Measurements from ENCODE around the gene SLC39A11. TPM values are rescaled to one million over a fixed set of nuclear protein-coding genes. Genes with fewer than 3 reads are reported as not detected.

SLC39A11 gene
- total RNA-seq, 1 experiment from 2014 or later: 15.2 TPM

DNA sequence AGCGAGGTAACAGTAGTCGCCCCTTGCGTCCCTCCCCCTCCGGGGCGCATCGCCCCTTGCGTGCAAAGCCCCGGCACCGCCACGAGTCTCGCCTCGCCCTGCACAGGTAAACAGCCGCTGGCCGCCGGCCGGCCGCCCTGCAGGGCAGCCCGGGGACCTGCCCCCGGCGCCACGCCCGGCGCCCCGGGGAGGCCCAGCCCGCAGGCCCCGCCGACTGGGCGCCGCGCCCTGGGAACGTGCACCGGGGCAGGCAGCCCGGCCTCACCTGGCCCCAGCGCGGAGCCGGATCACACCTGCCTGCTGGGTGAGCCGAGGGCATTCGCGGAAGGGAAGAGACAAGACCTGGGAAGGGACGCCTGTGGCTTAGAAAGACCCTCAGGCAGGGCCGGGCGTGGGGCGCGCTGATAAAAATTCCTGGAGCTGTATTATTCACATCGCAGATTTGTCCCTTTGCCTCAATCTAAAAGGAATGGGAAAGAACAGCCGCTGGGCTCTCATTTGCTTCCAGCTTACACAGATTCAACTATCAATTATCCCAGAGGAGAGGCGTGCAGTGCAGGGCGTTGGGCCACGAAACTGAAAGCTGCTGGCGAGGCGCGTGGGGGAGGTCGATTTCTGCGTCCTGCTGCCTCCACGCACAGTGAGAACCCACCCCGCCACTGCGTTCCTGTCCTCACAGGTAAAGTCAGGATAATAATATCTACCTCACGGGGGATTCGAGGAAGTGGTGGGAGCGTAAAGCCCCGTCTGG, 451.9 kb downstream of the SLC39A11 start:
- Histone ChIP-seq H3K14ac (ENCODE audit: insufficient read depth, low read length) (no peak overlapping the region), H3K23ac (ENCODE audit: insufficient read length, low read depth, low read length) (no peak overlapping the region), H3K27ac (ENCODE audit: insufficient read length, low read depth, low read length) (no peak overlapping the region), H2BK15ac (ENCODE audit: low read depth, low read length) (no peak overlapping the region), H3K18ac (ENCODE audit: insufficient read length, low read depth, low read length) (peak overlapping the region; percentile 19), H3K9ac (ENCODE audit: extremely low read depth, insufficient read length, low read length) (no peak overlapping the region), H2BK12ac (ENCODE audit: insufficient read length, low read depth, low read length) (no peak overlapping the region), H4K8ac (replicated peaks; ENCODE audit: insufficient read length, low read depth, low read length) (no peak overlapping the region), H3K56ac (ENCODE audit: insufficient read length, low read depth, low read length) (no peak overlapping the region), H3K4me2 (ENCODE audit: insufficient read depth, insufficient read length, low read length) (no peak overlapping the region), H3T11ph (ENCODE audit: low read length) (no peak overlapping the region), H4K5ac (ENCODE audit: insufficient read length, low read depth, low read length) (no peak overlapping the region), H2AK5ac (ENCODE audit: insufficient read length, low read length) (no peak overlapping the region), H3K23me2 (ENCODE audit: insufficient read length, low read depth, low read length, poor library complexity, severe bottlenecking) (no peaks in the 10 kb centered on the region), H3K79me2 (ENCODE audit: insufficient read depth, low read length) (no peaks in the 10 kb centered on the region), H3K27me3 (ENCODE audit: insufficient read depth, low read length) (no peaks in the 10 kb centered on the region), H4K91ac (ENCODE audit: insufficient read length, low read depth, low read length) (no peak overlapping the region), H2AFZ (ENCODE audit: low read length) (no peak overlapping the region), H3K4ac (ENCODE audit: low read depth, low read length) (no peak overlapping the region), H2BK120ac (ENCODE audit: low read depth, low read length, poor library complexity, severe bottlenecking) (no peak overlapping the region), H4K20me1 (ENCODE audit: control insufficient read depth, insufficient read depth, insufficient read length) (no peaks in the 10 kb centered on the region), H2BK20ac (ENCODE audit: low read depth, low read length, poor library complexity, severe bottlenecking) (no peak overlapping the region), H3K79me1 (ENCODE audit: insufficient read depth, low read depth, low read length, poor library complexity, severe bottlenecking) (no peaks in the 10 kb centered on the region), H3K9me3 (ENCODE audit: control insufficient read depth, low read depth, low read length) (no peaks in the 10 kb centered on the region), H3K4me1 (ENCODE audit: insufficient read depth, low read length) (no peaks in the 10 kb centered on the region), H2BK5ac (ENCODE audit: insufficient read length, low read length) (no peak overlapping the region)
- H3K36me3 Mint-ChIP-seq (ENCODE audit: insufficient read depth in 1 of 3, low read depth in 3 of 3): no peaks in the 10 kb centered on the region
- H3K9me3 Mint-ChIP-seq: no peaks in the 10 kb centered on the region
- WGBS (ENCODE audit: extremely low coverage, insufficient read length, low lambda C conversion rate): no CpG with 5 or more reads among the region's 61 CpGs
- no peak overlapping the region for H3K27ac Mint-ChIP-seq
- H3K4me3 Mint-ChIP-seq: no peak overlapping the region
- peaks cover 8 to 11% of the 10 kb centered on the region in 2 experiments; a peak in 3 of 4 replicates for H3K4me1 Mint-ChIP-seq
- TF ChIP-seq, protein P1, sequence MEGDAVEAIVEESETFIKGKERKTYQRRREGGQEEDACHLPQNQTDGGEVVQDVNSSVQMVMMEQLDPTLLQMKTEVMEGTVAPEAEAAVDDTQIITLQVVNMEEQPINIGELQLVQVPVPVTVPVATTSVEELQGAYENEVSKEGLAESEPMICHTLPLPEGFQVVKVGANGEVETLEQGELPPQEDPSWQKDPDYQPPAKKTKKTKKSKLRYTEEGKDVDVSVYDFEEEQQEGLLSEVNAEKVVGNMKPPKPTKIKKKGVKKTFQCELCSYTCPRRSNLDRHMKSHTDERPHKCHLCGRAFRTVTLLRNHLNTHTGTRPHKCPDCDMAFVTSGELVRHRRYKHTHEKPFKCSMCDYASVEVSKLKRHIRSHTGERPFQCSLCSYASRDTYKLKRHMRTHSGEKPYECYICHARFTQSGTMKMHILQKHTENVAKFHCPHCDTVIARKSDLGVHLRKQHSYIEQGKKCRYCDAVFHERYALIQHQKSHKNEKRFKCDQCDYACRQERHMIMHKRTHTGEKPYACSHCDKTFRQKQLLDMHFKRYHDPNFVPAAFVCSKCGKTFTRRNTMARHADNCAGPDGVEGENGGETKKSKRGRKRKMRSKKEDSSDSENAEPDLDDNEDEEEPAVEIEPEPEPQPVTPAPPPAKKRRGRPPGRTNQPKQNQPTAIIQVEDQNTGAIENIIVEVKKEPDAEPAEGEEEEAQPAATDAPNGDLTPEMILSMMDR (conservative IDR thresholded peaks at IDR 0.05): no peak
- DNase-seq: no peak
- H3K27me3 Mint-ChIP-seq (ENCODE audit: low read depth): peaks cover 1% of the 10 kb centered on the region
